HG02884 (cell line): ENCODE measurements around the gene PLCH1.
"Not testable (repeated sequence)": the region's sequence is repeated elsewhere in the genome, so short reads cannot be mapped to it uniquely, and the experiment has no call there.

Experiments
- ATAC-seq: cut with Tn5 transposase; IDR thresholded peaks from one replicate; pipeline ENCODE4 v1.9.1; 2021; ENCODE audit warnings: mild to moderate bottlenecking, moderate library complexity; ENCODE audit not compliant: unreplicated experiment

Gene PLCH1

DNA sequence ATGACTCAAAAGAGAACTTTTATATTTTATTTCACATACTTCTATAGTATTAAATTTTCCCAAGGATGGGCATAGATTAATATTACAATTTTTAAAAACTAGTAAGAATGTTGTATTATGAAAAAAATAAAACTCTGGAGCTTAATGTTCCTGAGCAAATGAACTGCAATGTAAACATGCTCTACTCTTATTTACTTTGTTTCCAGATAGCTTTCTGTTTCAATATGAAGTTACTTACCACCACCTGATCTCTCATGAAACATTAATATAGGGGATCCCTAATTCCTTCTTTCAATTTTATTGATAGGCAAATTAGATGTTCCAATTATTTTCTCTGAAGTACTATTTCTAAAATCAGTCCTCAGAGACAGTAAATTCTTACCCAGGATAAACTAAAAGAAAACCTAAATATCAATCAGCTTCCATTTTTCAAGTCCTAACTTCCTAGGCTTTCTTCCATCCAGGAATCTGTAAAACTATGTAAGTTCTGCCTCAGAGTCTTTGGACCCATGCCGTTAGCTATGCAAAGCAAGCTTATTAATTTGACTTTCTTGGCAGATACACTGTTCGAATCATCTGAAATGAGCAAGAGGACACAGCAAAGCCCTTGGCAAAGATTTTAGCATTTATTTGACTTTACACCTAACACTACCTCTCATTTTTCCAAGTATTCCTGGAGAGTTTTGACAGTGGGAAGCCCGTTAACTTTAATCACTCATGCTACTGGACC is 93.2 kb downstream of the PLCH1 start:
- ATAC-seq = no peak

DNA sequence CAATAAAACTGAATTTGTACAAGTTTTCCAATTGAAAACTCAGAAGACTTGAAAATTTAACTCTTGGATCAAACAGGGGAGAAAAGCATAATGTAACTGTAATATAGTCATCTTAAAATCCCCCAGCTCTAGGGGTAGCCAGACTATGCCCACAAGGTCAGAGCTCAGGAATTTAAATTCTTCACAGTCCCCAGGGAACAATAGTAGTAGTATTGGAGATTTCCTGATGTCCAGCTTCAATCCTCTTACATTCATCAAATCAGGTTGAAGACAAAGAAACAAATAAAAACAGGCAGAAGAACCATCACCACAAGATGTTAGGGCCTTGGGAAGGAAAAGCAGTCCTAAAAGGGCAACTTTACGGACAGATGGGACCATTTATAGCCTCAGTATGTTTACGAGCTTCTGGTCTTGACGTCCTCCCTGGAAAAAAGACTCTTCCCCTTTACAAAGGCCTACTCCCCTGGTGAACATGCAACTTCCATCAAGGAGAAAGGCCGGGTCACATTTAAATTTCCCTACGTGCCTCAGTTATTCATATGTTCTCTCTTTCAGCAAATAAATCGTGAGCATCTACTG is 96.8 kb downstream of the PLCH1 start:
- ATAC-seq = no peak

DNA sequence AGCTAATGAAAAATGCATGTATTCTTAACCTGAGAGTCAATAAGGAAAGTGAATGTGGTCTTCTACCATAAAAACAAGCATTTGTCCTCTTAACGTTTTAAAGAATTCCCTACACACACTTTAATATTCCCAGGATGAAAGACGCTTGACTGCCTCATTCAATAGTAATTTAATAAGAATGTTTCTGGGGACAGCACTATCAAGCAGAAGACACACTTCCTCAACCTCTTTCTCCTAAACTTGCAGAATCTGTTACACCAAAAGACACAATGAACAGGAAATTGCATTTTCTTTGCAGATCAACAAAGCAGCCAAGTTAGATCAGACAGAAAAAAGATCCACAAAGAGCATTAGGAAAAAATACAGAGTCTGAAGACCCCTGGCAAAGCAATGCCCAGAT is 97.7 kb downstream of the PLCH1 start:
- no peak for ATAC-seq

DNA sequence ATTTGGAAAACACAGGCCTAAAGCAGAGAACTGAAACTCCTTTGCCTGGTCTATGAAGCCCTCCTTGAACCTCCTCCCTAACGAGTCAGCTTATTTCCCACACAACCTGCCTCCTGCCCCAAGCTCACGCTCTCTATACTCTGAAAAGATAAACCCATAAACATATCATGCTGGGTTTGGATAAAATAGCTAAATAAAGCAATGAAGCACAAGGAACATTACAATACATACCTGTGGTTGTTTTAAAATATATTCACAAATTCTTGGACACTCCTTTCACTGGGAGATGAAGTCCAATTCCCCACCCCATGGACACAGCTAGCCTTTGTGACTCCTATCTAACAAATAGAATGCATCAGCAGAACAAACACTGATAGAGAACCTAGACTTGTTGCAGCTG is 98.2 kb downstream of the PLCH1 start:
- ATAC-seq = no peak

DNA sequence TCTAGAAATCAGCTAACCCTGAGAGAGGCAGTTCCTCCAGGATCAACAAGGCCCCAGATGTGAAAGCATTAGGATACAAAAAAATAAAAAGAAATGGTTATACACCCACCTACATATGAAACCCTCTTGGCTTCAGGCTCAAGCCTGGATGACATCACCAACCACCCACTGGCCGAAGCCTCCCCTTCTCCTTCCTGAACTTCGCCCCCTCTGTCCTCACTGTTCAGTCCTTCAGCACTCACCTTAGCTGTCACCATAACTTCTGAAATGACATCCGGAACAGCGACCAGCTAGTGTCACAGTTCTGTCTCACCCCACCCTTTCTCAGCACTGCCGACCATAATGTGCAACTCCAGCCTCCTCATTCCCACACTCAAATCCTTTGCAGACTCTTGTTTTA is 98.7 kb downstream of the PLCH1 start:
- ATAC-seq = no peak

GRCh38 chr3:155643581-155644165 is 101.2 kb downstream of the PLCH1 start:
- ATAC-seq = no peak

DNA sequence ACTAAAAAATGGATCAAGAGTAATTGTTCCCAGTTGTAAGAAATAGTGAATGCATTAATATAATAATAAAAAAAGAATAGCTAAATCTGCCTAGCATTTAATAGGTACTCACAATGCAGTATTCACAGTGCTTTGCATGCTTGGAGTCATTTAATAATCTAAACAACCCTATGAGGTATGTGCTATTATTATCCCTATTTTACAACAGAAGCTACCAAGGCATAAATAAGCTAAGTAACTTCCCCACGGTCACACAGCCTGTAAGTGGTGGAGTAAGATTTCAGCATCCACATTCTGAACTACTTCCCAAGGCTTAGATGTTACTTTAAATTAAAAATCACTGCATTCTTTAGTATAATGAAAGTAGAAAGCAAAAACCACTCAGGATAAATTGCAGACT is 102.9 kb downstream of the PLCH1 start:
- ATAC-seq = no peak

GRCh38 chr3:155640098-155640497 is 104.8 kb downstream of the PLCH1 start:
- no peak for ATAC-seq

- ATAC-seq = no peak
Measured at GRCh38 chr3:155639462-155640055, 105.3 kb downstream of the PLCH1 start.

- ATAC-seq = not testable (repeated sequence)
Measured at GRCh38 chr3:155638461-155638860, 106.4 kb downstream of the PLCH1 start.

DNA sequence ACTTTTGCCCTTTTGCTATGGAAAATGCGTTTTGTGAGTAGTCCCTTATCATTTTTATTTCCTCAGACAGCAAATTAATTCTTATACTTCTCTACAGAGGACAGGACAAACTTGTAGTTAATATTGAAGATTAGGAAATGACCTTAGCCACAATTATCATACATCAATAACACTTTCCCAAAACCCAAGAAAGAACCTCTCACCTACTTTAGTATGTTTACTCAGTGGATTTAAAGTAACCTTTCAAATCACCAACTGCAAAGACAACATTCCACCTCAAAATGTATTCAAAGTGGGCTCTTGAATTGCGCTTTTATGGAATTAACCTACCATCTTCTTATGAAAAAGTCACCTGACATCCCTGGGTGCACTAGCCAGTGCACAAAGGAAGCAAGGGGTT is 107.3 kb downstream of the PLCH1 start:
- ATAC-seq = no peak

- ATAC-seq = no peak
Measured at GRCh38 chr3:155635056-155635455, 109.8 kb downstream of the PLCH1 start.

GRCh38 chr3:155634121-155634719 is 110.7 kb downstream of the PLCH1 start:
- no peak for ATAC-seq

GRCh38 chr3:155631323-155632019 is 113.4 kb downstream of the PLCH1 start:
- no peak for ATAC-seq

DNA sequence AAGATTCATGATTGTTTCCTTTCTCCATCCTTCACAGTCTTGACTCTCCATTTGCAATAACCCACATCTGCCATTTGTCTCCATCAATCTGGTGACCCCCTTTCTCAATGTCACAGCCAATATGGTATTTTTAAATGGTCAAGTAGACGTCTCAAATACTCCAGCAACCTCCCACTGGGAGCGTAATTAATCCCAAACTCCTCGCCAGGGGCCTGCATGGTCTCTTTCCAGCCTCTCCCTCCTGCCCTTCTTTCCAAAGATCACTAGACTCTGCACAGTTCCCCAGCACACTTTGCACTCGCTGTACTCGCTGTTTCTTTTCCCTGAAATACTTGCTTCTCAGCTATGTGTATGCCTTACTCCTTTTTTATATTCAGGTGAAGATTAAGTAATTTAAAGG is 115.3 kb downstream of the PLCH1 start:
- ATAC-seq = no peak

GRCh38 chr3:155629056-155629455 is 115.8 kb downstream of the PLCH1 start:
- no peak for ATAC-seq

DNA sequence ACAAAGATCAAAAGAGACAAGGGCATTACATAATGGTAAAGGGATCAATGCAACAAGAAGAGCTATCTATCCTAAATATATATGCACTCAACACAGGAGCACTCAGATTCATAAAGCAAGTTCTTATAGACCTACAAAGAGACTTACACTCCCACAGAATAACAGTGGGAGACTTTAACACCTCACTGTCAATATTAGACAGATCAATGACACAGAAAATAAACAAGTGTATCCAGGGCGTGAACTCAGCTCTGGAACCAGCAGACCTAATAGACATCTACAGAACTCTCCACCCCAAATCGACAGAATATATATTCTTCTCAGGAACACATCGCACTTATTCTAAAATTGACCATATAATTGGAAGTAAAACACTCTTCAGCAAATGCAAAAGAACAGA is 122.2 kb downstream of the PLCH1 start:
- not testable (repeated sequence) for ATAC-seq

DNA sequence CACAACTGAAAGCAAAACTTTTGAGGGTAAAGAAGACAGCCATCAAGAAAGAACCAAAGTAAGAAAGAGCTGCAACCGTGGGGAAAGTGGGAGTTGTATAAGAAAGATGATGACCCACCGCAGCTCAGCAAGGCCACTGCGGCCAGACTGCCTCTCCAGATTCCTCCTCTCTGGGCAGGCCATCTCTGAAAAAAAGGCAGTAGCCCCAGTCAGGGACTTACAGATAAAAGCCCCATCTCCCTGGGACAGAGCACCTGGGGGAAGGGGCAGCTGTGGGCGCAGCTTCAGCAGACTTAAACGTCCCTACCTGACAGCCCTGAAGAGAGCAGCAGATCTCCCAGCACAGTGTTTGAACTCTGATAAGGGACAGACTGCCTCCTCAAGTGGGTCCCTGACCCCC is 124.3 kb downstream of the PLCH1 start:
- ATAC-seq = not testable (repeated sequence)

- no peak for ATAC-seq
Measured at GRCh38 chr3:155619118-155619915, 125.6 kb downstream of the PLCH1 start.

DNA sequence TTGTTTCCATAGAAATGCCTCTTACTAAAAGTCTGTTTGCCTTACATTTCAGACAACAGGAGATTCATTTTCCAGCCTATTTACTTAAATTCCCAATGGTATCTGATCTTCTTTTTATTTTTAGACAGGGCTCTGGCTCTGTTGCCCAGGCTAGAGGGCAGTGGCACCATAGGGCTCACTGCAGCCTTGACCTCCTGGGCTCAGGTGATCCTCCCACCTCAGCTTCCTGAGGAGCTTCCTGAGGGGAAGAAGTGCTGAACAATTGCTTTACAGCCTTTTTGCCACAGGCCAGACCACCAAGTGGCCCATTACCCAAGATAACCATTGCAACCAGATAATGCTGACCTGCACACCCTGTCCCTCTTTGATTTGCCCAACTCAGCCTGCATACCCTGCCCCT is 126.3 kb downstream of the PLCH1 start:
- no peak for ATAC-seq
